Muscle layer of colon (tissue), 2 donors: Measurements from ENCODE around the gene PDE1A.

ENCODE experiments used
- H3K27ac ChIP-seq: one replicate; pipeline ENCODE4 v1.7.0; 2013; ENCODE audit warnings: low read depth, mild to moderate bottlenecking, low read length, moderate library complexity
- H3K27me3 ChIP-seq, 2 donors: one replicate each; pipeline ENCODE4 v1.7.0; 2013; ENCODE audit warnings: low read length in 2 of 2, mild to moderate bottlenecking in 2 of 2; ENCODE audit not compliant: insufficient read depth in 2 of 2, control insufficient read depth in 1 of 2
- H3K36me3 ChIP-seq: one replicate; pipeline ENCODE4 v1.7.0; 2013; ENCODE audit warnings: mild to moderate bottlenecking, low read length; ENCODE audit not compliant: insufficient read depth
- H3K4me1 ChIP-seq: one replicate; pipeline ENCODE4 v1.7.0; 2013; ENCODE audit warnings: mild to moderate bottlenecking, low read length; ENCODE audit not compliant: insufficient read depth
- H3K4me3 ChIP-seq, 2 donors: one replicate each; pipeline ENCODE4 v1.7.0; 2013; ENCODE audit warnings: low read length in 2 of 2, low read depth in 1 of 2, mild to moderate bottlenecking in 1 of 2, moderate library complexity in 1 of 2
- H3K9ac ChIP-seq: one replicate; pipeline ENCODE4 v1.7.0; 2013; ENCODE audit warnings: low read length
- H3K9me3 ChIP-seq: one replicate; pipeline ENCODE4 v1.7.0; 2013; ENCODE audit warnings: mild to moderate bottlenecking, low read length
- donor health status: abdominal sarcoma.
- donor health status: Adenocarcinoma of cecum.

Gene PDE1A

GRCh38 chr2:182426918-182427240 lies at the start of gene PDE1A:
PDE1A (minus strand) TSS chr2:182427036.
- H3K4me1 ChIP-seq: peaks cover 6% of the 10 kb centered on the region
- peak within 1 kb of the TSS; percentile 54 for H3K9ac ChIP-seq
- peak within 1 kb of the TSS; percentile 49 to 59 for H3K4me3 ChIP-seq
- no peaks in the 10 kb centered on the region for H3K36me3 ChIP-seq
- peak within 1 kb of the TSS; percentile 76 for H3K27ac ChIP-seq
- H3K27me3 ChIP-seq: no peaks in the 10 kb centered on the region
- no peaks in the 10 kb centered on the region for H3K9me3 ChIP-seq

GRCh38 chr2:182473635-182474034 lies 46.8 kb upstream of the PDE1A start:
- Histone ChIP-seq H3K4me1 (no peaks in the 10 kb centered on the region), H3K4me3 (no peak overlapping the region), H3K36me3 (no peaks in the 10 kb centered on the region), H3K9ac (no peak overlapping the region), H3K27me3 (no peaks in the 10 kb centered on the region), H3K27ac (no peak overlapping the region), H3K9me3 (no peaks in the 10 kb centered on the region)

- H3K36me3 ChIP-seq: no peaks in the 10 kb centered on the region
- no peaks in the 10 kb centered on the region for H3K27me3 ChIP-seq
- H3K9ac ChIP-seq: no peak overlapping the region
- no peak overlapping the region for H3K27ac ChIP-seq
- H3K9me3 ChIP-seq: no peaks in the 10 kb centered on the region
- no peaks in the 10 kb centered on the region for H3K4me1 ChIP-seq
- H3K4me3 ChIP-seq: no peak overlapping the region
Measured at GRCh38 chr2:182463760-182464159, 36.9 kb upstream of the PDE1A start.

GRCh38 chr2:182456784-182457183 lies 29.9 kb upstream of the PDE1A start:
- Histone ChIP-seq H3K27me3 (no peaks in the 10 kb centered on the region), H3K9me3 (no peaks in the 10 kb centered on the region), H3K9ac (no peak overlapping the region), H3K4me1 (no peaks in the 10 kb centered on the region), H3K27ac (no peak overlapping the region), H3K4me3 (no peak overlapping the region), H3K36me3 (no peaks in the 10 kb centered on the region)

GRCh38 chr2:182452456-182452990 lies 25.7 kb upstream of the PDE1A start:
- no peaks in the 10 kb centered on the region for H3K4me1 ChIP-seq
- H3K9ac ChIP-seq: no peak overlapping the region
- no peak overlapping the region for H3K27ac ChIP-seq
- no peaks in the 10 kb centered on the region for H3K9me3 ChIP-seq
- H3K4me3 ChIP-seq: no peak overlapping the region
- H3K27me3 ChIP-seq: no peaks in the 10 kb centered on the region
- no peaks in the 10 kb centered on the region for H3K36me3 ChIP-seq

- H3K4me3 ChIP-seq: no peak overlapping the region
- H3K27ac ChIP-seq: no peak overlapping the region
- H3K4me1 ChIP-seq: no peaks in the 10 kb centered on the region
- H3K36me3 ChIP-seq: no peaks in the 10 kb centered on the region
- no peaks in the 10 kb centered on the region for H3K9me3 ChIP-seq
- no peaks in the 10 kb centered on the region for H3K27me3 ChIP-seq
- H3K9ac ChIP-seq: no peak overlapping the region
Measured at GRCh38 chr2:182448371-182448770, 21.5 kb upstream of the PDE1A start.

- Histone ChIP-seq H3K9me3 (no peaks in the 10 kb centered on the region), H3K4me1 (no peaks in the 10 kb centered on the region)
Measured at GRCh38 chr2:182447863-182448262, 21.0 kb upstream of the PDE1A start.

GRCh38 chr2:182447163-182447562 lies 20.3 kb upstream of the PDE1A start:
- H3K4me3 ChIP-seq: no peak overlapping the region
- H3K9ac ChIP-seq: no peak overlapping the region
- no peaks in the 10 kb centered on the region for H3K36me3 ChIP-seq
- no peaks in the 10 kb centered on the region for H3K27me3 ChIP-seq
- no peaks in the 10 kb centered on the region for H3K9me3 ChIP-seq
- H3K4me1 ChIP-seq: no peaks in the 10 kb centered on the region
- H3K27ac ChIP-seq: no peak overlapping the region

More at GRCh38 chr2:182447863-182448262, 21.0 kb upstream of the PDE1A start:
- H3K27me3 ChIP-seq: no peaks in the 10 kb centered on the region
- H3K9ac ChIP-seq: no peak overlapping the region
- no peaks in the 10 kb centered on the region for H3K36me3 ChIP-seq
- no peak overlapping the region for H3K27ac ChIP-seq
- H3K4me3 ChIP-seq: no peak overlapping the region

GRCh38 chr2:182446087-182446486 lies 19.3 kb upstream of the PDE1A start:
- Histone ChIP-seq H3K27ac (no peak overlapping the region), H3K4me3 (no peak overlapping the region), H3K9ac (no peak overlapping the region), H3K36me3 (no peaks in the 10 kb centered on the region), H3K27me3 (no peaks in the 10 kb centered on the region), H3K9me3 (no peaks in the 10 kb centered on the region), H3K4me1 (no peaks in the 10 kb centered on the region)

GRCh38 chr2:182445391-182445965 lies 18.6 kb upstream of the PDE1A start:
- H3K9ac ChIP-seq: no peak overlapping the region
- H3K36me3 ChIP-seq: no peaks in the 10 kb centered on the region
- no peak overlapping the region for H3K4me3 ChIP-seq
- no peaks in the 10 kb centered on the region for H3K9me3 ChIP-seq
- H3K4me1 ChIP-seq: no peaks in the 10 kb centered on the region
- H3K27ac ChIP-seq: no peak overlapping the region
- H3K27me3 ChIP-seq: no peaks in the 10 kb centered on the region

- Histone ChIP-seq H3K27ac (no peak overlapping the region), H3K9ac (no peak overlapping the region), H3K9me3 (no peaks in the 10 kb centered on the region), H3K4me3 (no peak overlapping the region), H3K36me3 (no peaks in the 10 kb centered on the region), H3K4me1 (no peaks in the 10 kb centered on the region), H3K27me3 (no peaks in the 10 kb centered on the region)
Measured at GRCh38 chr2:182444806-182445205, 18.0 kb upstream of the PDE1A start.

- Histone ChIP-seq H3K36me3 (no peaks in the 10 kb centered on the region), H3K27me3 (no peaks in the 10 kb centered on the region), H3K4me1 (no peaks in the 10 kb centered on the region), H3K9ac (no peak overlapping the region), H3K4me3 (no peak overlapping the region), H3K27ac (no peak overlapping the region), H3K9me3 (no peaks in the 10 kb centered on the region)
Measured at GRCh38 chr2:182444170-182444569, 17.3 kb upstream of the PDE1A start.
